ENCODE data around the gene MRGPRD.
"Not testable (repeated sequence)": the region's sequence is repeated elsewhere in the genome, so short reads cannot be mapped to it uniquely, and the experiment has no call there.

MRGPRD gene

GRCh38 chr11:69005631-69006368 is 25.0 kb upstream of the MRGPRD start:
- DNase-seq, result no peak

- DNase-seq, result no peak
These were observed 24.4 kb upstream of the MRGPRD start for GRCh38 chr11:69005183-69005630.

- no peak for DNase-seq
These were observed 23.8 kb upstream of the MRGPRD start for GRCh38 chr11:69004411-69005182.

GRCh38 chr11:69003866-69004367 is 23.1 kb upstream of the MRGPRD start:
- no peak for DNase-seq

- DNase-seq, result no peak
These were observed 22.6 kb upstream of the MRGPRD start for GRCh38 chr11:69003301-69003865.

GRCh38 chr11:69002570-69003231 is 21.9 kb upstream of the MRGPRD start:
- DNase-seq, result no peak

GRCh38 chr11:69002110-69002569 is 21.4 kb upstream of the MRGPRD start:
- peak; percentile 44 for DNase-seq

- DNase-seq, result no peak
These were observed 20.7 kb upstream of the MRGPRD start for GRCh38 chr11:69001243-69002081.

- peak; percentile 46 for DNase-seq
These were observed 20.1 kb upstream of the MRGPRD start for GRCh38 chr11:69000831-69001242.

- no peak for DNase-seq
These were observed 19.6 kb upstream of the MRGPRD start for GRCh38 chr11:69000391-69000790.

- DNase-seq, result not testable (repeated sequence)
These were observed 19.1 kb upstream of the MRGPRD start for GRCh38 chr11:68999748-69000355.

GRCh38 chr11:68999093-68999747 is 18.4 kb upstream of the MRGPRD start:
- no peak for DNase-seq

- DNase-seq, result peak; percentile 90
These were observed 17.7 kb upstream of the MRGPRD start for GRCh38 chr11:68998390-68998911.

GRCh38 chr11:68997995-68998348 is 17.2 kb upstream of the MRGPRD start:
- no peak for DNase-seq

- no peak for DNase-seq
These were observed 16.6 kb upstream of the MRGPRD start for GRCh38 chr11:68997124-68997994.

GRCh38 chr11:68996376-68997123 is 15.8 kb upstream of the MRGPRD start:
- DNase-seq, result no peak

- DNase-seq, result no peak
These were observed 14.1 kb upstream of the MRGPRD start for GRCh38 chr11:68994894-68995285.

- DNase-seq, result no peak
These were observed 13.5 kb upstream of the MRGPRD start for GRCh38 chr11:68994161-68994893.
